HG03280 (cell line): Measurements from ENCODE around the gene HECW1.
A peak's percentile ranks its signal among the peaks of the same experiment; 100 is the strongest.

ENCODE experiments used
- ATAC-seq: cut with Tn5 transposase; IDR thresholded peaks from one replicate; pipeline ENCODE4 v1.9.1; 2021; ENCODE audit warnings: mild to moderate bottlenecking, moderate library complexity; ENCODE audit not compliant: unreplicated experiment

The HECW1 gene

DNA sequence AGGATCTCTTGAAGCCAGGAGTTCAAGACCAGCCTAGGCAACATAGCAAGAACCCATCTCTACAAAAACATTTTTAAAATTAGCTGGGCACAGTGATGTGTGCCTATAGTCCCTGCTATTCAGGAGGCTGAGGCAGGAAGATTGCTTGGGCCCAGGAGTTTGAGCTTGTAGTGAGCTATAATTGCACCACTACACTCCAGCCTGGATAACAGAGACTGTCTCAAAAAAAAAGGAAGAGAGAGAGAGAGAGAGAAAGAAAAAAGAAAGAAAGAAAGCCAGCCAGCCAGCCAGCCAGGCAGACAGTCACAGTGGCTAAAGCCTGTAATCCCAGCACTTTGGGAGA lies 375.3 kb downstream of the HECW1 start:
- ATAC-seq: no peak

DNA sequence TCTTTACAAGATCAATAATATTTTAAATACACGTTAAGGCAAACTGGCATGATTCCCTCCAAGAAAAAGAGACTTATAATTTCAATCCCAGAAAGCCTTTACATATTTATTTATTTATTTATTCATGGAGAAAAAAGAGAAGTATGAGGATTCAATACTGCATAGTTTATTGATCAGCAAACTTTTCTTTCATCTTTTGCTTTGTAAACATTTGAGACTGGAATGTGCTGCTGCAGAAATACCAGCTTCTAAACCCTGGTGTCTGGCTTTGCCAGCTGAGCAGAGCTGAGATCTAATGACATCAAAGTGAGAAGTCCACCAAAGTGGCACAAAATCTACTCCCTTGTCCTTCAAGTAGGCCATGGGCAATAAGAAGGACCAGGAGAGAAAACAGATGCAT lies 376.8 kb downstream of the HECW1 start:
- ATAC-seq: no peak

DNA sequence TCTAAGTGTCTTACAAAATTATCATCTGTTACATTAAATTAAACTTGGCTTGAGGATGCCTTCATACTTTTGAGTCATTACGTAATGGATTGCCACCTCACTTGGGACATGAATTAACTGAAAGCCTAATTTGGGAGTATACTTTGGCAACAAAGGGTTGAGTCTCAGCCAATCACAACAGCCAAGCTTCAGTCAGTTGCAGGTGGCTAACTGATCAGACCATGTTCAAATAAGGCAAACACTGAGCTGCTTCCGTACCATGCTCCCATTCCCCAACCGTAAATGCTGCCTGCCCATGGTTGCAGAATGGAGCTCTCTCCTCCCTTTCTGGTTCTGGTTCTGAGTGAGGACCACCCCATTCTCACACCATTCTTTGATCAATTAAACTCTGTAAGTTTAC lies 377.6 kb downstream of the HECW1 start:
- ATAC-seq: no peak

DNA sequence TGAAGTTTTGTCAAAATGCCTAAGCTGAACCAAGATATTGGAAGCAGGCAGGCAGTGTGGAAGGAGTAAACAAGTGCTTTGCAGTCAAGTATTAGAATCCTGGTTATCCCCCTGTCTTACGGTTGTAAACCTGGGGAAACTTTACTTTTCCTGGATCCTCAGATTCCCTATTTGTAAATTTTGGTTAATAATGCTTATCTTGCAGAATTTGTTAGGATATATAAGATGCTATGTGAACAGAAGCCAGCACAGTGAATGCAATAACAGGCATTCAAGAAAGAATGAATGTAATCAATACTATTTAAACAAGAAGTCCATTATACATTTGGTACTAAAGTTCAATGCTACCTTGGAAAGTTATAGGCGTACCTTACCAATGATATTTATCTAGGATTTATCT lies 378.7 kb downstream of the HECW1 start:
- ATAC-seq: no peak

DNA sequence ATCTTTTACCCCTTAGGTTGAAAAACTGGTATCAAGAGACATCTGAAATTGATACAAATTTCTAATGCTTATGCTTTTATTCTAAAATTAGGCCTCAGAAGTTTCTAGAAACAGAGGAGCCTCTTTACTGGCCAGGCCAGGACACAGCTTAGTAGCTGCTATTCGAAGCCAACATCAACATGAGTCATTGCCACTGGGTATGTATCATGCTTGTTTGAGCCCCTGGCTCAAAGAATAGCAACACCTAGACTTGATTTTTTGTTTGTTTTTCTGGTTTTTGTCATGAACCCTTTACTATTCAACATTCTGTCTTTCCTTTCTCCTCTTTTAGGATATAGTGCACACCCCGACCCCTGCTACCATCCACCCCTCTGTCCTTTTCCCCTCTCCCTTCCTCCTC lies 379.5 kb downstream of the HECW1 start:
- ATAC-seq: no peak

DNA sequence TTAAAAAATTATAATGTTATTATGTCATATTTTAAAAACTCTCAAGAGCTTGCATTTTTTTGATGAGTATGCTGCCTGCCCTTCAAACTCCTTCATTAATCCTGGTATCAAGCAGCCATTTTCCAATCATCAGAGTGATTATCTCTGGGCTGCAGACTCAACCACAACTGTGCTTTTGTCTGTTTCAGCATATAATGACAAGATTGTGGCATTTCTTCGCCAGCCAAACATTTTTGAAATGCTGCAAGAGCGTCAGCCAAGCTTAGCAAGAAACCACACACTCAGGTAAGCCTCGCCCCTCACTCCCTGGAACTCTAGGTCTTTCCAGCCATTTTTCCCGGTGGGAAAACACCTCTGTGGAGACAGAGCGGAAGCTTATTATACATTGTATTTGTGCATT lies 380.4 kb downstream of the HECW1 start:
- ATAC-seq: no peak

DNA sequence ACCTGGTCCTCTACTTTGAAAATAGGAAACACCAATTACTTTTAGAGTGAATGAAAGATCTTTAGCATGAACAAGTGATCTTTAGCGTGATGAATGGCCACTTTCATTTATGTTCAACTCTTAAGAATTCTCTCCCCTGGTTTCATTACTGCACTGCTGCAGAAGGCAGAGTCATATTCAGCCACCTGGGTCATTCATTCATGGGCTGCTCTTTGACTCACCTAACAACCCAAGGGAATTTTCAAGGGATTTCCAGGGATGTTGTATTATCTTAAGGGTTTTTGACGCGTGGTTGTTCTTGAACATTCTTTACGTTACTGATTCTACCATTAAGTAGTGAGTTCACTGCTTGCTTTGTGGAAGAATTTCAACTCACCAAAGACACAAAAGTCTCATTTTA lies 383.1 kb downstream of the HECW1 start:
- ATAC-seq: no peak

DNA sequence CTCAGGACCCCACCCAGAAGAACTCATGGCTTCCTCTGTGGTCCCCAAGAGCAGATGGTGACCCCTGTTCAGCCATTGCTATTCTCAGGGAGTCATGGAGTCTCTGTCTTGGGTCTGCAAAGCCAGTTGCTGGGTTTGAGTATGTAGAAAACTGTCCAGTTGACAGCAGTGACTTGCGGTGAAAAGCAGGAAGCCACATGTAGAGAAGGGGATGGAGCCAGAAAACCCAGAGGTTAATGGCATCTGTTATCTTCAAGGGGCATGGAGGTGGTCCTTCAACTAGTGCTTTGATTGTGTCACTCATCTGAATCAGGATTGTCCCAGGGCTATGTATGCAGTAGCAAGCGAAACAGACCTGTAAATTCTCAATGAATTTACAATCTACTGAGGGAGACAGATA lies 384.1 kb downstream of the HECW1 start:
- ATAC-seq: no peak

DNA sequence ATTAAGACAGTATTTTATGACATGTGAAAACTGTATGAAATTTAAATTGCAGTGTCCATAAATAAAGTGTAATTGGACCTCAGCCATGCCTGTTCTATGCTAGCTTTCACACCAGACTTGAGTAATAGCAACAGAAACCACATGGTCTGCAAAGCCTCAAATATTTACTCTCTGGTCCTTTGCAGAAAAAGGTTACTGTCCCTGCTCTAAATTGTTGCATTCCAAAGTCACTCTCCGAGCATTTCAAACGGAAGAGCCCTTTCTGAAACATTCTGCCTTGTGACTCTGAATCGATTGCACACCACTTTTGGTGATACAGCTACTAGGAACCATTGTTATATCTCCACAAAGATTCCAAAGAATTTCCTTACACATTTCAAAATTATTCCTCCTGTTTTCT lies 389.4 kb downstream of the HECW1 start:
- ATAC-seq: no peak

DNA sequence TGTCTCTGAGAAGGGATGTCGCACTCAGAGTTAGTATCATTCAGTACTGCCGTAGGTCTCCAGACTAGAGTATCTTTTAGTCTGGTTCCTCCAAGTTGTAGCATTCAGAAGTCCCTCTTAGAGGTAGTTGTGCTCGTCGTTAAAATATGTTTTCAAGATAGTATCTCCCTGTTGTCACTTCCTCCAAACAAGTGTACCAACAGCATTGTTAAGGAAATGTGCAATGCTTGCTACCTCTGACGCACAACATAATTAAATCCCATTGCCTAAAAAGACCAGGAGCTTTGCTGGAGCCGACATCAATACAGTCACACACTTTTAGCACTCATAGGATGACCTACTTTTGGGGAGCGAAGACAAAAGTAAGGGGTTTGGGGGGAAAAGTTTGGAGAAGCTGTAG lies 390.5 kb downstream of the HECW1 start:
- no peak for ATAC-seq

DNA sequence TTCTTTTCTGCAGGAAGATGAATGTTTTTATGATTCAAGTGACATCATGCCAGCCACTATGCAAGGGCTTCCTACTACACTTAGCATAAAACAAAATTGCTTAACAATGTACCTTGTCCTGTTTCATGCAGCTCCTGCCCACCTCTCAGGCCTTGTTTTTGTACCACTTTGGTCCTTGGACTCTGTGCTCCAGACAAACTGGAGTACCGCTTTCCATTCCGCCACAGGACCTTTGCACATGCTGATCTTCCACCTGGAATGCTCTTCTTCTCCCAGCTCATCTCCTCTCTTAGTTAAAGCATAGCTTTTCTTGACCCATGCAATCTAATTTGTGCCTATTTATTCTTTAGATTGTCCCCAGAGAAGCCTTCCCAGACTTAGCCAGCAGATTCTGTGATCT lies 393.0 kb downstream of the HECW1 start:
- ATAC-seq: no peak

DNA sequence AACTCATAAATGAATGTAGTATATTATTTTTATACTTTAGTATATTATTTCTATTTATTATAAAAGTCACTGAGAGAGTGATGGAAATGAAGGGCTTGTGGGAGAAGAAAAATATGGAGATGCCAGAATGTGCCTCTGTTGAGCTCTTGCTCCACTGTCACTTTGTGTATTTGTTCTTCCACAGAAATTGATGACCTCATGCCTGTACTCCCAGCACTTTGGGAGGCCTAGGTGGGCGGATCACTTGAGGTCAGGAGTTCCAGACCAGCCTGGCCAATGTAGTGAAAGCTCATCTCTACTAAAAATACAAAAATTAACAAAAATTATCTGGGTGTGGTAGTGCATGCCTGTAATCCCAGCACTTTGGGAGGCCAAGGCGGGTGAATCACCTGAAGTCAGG lies 394.0 kb downstream of the HECW1 start:
- no peak for ATAC-seq

DNA sequence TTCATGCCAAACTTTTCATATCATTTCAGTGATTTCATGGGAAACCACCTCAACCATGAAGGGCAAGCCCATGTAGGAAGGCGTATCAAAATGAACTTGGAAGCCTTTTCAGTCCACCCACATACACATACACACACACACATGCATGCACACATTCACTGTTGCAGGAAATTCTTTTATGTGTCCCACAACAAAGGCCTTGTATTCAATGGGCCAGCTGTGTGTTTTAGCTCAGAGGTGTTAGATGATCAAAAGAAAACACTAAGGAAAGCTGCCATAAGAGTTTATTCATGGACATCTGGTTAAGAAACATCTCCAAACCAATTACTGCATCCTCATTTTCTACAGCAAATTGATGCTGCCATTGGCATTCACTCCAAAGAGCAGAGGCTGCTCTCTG lies 396.0 kb downstream of the HECW1 start:
- no peak for ATAC-seq

DNA sequence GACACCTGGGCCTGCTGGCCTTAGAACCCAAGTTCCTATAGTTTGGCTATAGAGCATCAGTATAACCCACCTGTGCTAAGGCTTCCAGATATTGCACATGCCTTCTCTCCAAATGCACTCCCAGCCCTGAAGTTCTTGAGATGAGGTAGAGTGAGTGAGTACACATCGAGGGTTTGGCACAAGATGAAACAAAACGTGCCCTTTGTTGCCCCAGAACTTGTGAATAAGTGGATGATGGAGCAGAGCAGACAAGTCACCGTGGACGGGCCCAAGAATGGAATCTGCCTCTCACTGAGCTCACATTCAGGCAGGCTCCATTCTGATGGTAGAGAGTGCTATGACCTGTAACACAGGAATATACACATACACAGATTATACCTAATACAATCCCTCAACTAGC lies 397.5 kb downstream of the HECW1 start:
- no peak for ATAC-seq

DNA sequence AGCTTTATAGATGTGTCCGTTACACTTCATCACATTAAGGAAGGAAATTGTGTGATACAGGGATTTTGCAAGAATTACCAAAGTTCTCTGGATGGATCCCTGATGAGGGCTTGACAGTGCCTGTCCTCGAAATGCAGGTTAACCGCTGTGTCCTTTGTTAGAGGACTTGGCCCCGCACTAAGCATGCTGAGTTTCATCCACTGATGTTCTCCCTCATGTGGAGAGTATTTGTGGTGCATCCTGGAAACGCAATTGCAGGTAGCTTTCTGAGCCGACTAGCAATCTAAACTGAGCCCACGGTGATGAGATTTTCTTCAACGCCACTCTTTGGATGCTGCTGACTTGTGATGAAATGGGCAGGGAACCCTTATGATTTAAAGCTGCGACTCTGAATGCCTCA lies 398.6 kb downstream of the HECW1 start:
- ATAC-seq: no peak

DNA sequence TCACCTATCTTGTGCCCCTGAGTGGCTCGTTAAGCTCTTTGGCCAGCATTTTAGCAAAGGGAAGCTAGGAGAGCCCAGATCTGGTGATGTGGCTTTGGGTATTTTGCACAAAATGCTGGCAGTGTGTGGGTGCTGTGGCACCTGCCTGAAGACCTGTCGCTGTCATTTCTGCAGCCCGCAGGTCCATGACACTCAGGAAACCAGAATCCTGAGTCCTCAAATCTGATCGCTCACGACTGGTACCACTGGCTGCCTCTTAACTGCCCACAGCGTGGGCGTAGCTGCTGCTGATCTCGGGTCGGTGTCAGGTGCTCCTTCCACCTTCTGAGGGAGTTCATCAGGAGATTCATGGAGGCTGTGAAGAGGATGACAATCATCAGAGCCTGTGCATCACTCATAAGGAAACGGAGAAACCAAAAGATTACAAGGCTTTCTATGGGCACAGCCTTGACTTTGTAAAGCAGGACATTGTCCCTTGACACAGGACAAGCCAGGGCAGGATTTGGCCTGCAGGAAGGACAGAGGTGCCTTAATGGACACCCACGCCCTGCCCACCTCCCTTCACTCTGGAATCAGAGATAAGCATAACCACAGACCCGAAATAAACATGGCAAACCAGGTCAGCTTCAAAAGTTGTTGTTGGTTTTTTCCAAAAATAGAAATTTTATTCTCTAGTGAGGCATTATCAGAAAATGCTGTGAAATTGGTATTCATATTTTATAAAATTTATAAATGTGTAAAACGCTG lies 399.5 kb downstream of the HECW1 start:
- ATAC-seq: no peak

DNA sequence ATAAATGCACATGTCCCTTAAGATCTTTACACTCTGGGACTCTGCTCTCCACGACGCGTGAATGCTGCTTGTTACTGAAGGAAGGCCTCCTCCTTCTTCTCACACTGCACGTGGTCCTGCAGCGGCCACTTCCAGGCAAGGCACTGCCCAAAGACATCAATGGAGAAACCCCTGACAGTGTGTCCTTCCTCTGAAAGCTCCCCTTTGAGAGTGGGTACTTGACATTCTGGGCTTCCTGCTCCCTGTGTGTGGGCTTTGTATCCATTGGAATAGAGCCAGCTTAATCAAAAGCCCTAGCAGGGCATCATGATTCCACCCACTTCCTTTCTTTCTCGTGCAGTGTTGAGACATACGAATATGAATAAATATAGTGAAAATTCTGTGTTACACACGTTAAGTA lies 400.8 kb downstream of the HECW1 start:
- no peak for ATAC-seq

DNA sequence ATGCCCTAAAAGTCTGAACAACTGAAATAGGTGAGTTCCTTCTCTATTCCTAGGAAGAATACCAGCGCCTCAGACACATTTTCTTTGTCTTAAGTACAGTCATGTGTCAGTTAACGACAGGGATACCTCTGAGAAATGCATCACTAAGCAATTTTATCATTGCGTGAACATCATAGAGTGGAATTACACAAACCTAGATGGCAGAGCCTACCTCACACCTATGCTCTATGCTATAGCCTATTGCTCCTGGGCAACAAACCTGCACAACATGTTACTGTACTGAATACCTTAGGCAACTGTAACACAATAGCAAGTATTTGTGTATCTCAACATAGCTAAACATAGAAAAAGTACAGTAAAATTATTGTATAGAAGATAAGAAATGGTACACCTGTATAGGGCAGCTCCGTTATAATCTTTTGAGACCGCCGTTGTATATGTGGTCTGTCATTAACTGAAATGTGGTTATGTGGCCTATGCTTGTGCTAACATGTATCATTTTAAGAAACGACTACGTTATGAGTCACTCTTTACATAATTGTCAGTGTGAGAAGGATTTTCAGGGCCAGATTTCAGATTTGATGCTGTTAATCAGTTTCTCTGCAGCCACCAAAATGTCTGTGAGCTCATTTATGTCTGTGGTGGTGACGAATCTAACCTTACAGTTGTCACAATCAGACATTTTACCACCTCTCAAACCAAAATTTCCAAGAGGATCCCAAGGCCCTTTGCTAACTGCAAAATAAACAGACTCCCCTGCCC lies 404.3 kb downstream of the HECW1 start:
- peak; percentile 74 for ATAC-seq

DNA sequence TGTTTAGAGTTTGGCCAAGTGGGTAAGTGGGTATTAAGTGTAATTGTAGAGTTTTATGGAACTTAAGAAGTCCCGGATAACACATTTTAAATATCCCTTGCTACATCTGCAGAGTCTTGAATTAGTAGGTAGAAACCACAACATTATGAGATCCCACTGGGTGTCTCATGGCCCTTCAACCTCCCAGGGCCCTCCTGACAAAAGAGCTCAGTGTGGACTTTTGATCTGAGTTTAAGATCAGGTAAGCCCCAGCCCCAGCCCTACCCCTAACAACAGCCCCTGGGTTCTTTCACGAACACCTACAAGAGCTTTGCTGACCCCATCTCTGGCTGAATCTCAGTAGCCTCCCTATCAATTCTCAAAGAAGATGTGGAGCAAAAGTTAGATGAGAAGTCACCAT lies 405.0 kb downstream of the HECW1 start:
- no peak for ATAC-seq

DNA sequence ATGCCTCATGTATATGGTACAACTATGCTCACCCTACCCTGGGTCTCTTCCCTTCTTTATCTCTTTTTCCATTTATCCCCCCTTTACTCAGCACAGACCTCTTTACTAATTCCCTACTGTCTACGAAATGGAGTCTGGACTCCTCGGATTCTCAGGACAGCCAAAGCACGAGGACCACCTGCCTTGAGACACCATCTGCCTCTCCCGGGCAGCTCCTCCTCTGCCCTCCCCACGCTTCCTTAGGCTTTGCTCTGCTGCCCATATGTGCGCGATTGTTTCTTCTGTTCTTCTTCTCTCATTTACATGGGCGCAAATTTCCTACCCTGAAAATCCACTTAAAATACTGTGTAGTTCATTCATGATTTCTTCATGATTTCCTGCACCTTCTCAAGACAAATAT lies 407.8 kb downstream of the HECW1 start:
- ATAC-seq: no peak

DNA sequence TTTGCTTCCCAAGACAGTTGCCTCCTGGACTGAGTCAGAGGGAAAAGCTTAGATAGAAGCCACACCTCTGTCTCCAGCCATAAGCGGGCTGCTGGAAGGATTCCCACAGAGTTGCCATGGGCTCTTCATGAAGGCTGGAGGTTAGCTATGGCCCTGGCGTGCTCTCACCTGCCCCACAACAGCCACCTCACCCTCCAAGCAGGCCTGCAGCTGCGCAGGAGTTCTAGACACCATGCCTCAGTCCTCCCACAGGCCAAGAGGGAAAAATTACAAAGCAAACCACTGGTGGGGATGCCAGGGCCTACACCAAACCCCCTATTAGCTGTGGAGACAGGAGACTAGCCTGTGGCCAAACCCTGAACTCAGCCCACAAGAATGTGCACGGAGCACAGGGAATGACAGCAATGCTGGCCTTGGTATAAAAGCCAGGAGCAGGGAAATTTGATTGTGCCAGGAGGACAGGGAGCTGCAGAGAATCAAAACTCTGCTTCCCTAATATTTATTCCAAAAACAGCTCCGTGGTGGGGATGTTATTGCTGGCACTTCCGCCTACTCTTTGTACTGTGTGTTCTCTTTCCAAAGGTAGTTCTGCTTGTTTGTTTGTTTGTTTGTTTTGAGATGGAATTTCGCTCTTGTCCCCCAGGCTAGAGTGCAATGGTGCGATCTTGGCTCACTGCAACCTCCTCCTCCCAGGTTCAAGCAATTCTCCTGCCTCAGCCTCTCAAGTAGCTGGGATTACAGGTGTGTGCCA lies 410.1 kb downstream of the HECW1 start:
- ATAC-seq: no peak
